Keratinocyte (primary cell): ENCODE results near the gene RALY.

Experiments
- EZH2 ChIP-seq: IDR thresholded peaks from one replicate; pipeline ENCODE4 v1.6.1; 2012; ENCODE audit warnings: inconsistent platforms, mild to moderate bottlenecking, low read length, moderate library complexity
- TF ChIP-seq, protein P1 (sequence below), 3 experiments: IDR thresholded peaks in 1 of 3; conservative IDR thresholded peaks in 1 of 3; optimal IDR thresholded peaks in 1 of 3; 2 replicates in 2 of 3; 3 replicates in 1 of 3; pipeline versions ENCODE3 to v1.5.1; 2011; ENCODE audit warnings: low read length in 3 of 3, mild to moderate bottlenecking in 3 of 3, moderate library complexity in 2 of 3, control low read depth in 1 of 3, inconsistent platforms in 1 of 3; ENCODE audit not compliant: insufficient read depth in 2 of 3; ENCODE audit errors: extremely low read depth in 1 of 3

DNA sequence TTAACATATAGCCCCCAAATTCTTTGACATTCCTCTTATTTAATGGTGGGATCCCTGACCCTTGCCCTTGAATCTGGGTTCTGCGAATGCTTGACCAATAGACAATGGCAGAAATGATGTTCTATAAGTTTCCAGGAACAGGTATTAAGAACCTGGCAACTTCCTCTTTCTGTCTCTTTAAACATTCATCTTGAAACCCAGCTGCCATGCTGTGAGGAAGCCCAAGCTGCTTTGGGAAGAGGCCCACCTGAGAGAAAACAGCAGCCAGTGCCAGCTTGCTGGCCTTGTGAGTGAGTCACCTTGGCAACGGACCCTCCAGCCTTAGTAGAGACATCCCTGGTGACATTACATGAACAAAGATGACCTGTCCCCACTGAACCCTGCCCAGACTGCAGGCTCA, 45.2 kb upstream of the RALY start:
- TF ChIP-seq EZH2, result no peak
- TF ChIP-seq, protein P1, sequence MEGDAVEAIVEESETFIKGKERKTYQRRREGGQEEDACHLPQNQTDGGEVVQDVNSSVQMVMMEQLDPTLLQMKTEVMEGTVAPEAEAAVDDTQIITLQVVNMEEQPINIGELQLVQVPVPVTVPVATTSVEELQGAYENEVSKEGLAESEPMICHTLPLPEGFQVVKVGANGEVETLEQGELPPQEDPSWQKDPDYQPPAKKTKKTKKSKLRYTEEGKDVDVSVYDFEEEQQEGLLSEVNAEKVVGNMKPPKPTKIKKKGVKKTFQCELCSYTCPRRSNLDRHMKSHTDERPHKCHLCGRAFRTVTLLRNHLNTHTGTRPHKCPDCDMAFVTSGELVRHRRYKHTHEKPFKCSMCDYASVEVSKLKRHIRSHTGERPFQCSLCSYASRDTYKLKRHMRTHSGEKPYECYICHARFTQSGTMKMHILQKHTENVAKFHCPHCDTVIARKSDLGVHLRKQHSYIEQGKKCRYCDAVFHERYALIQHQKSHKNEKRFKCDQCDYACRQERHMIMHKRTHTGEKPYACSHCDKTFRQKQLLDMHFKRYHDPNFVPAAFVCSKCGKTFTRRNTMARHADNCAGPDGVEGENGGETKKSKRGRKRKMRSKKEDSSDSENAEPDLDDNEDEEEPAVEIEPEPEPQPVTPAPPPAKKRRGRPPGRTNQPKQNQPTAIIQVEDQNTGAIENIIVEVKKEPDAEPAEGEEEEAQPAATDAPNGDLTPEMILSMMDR (optimal IDR thresholded peaks at IDR 0.05 in 1 of 3, IDR thresholded peaks at IDR 0.05 in 1 of 3, conservative IDR thresholded peaks at IDR 0.05 in 1 of 3; ENCODE audit: extremely low read depth in 1 of 3, insufficient read depth in 2 of 3, low read length in 3 of 3), result no peak
